IMR-90 (cell line): ENCODE measurements around the gene DCHS2. TPM values are rescaled to one million over a fixed set of nuclear protein-coding genes. Genes with fewer than 3 reads are reported as not detected.

Experiments
- ATAC-seq: fragments of 200-7000 bp; cut with Tn5 transposase; 2 replicates; pipeline ENCODE4 v1.9.1; 2020; ENCODE audit warnings: low read depth, mild to moderate bottlenecking, moderate library complexity
- BruUV-seq: library from RNA; stranded (reverse); fragments of 400-500 nt; replicated peaks from 2 replicates; lab custom pipeline; 2021; lab: Mats Ljungman, UMichigan
- CTCF ChIA-PET: fragments of 300-600 bp; formaldehyde crosslinking; extraction: SDS; loops from one replicate; lab custom pipeline; 2021; ENCODE audit warnings: antibody characterized with exemption; lab: Yijun Ruan, JAX
- POLR2A ChIA-PET: fragments of 300-600 bp; sonication (Branson Sonifier 250); formaldehyde crosslinking; loops from one replicate; lab custom pipeline; 2022; ENCODE audit warnings: antibody characterized with exemption; ENCODE audit not compliant: unreplicated experiment; lab: Charles Lee
- DNase-seq: peaks from one replicate; pipeline ENCODE4 v3.0.0; 2013
- H2AFZ ChIP-seq: replicated peaks from 2 replicates; pipeline ENCODE3; 2013; ENCODE audit warnings: low read length, mild to moderate bottlenecking; ENCODE audit not compliant: poor library complexity
- H2AK5ac ChIP-seq: 2 replicates; pipeline ENCODE4 v1.6.1; 2013; ENCODE audit warnings: low read depth, low read length, inconsistent platforms
- H2AK9ac ChIP-seq: replicated peaks from 2 replicates; pipeline ENCODE3; 2013; ENCODE audit warnings: mild to moderate bottlenecking, low read depth, low read length, moderate library complexity; ENCODE audit not compliant: poor library complexity
- H2BK120ac ChIP-seq: 2 replicates; pipeline ENCODE4 v1.6.1; 2013; ENCODE audit warnings: low read depth, low read length, inconsistent platforms
- H2BK15ac ChIP-seq: 3 replicates; pipeline ENCODE4 v1.6.1; 2013; ENCODE audit warnings: low read depth, low read length, inconsistent platforms
- H2BK20ac ChIP-seq: 2 replicates; pipeline ENCODE4 v1.6.1; 2013; ENCODE audit warnings: low read depth, mild to moderate bottlenecking, inconsistent platforms, low read length, moderate library complexity
- H2BK5ac ChIP-seq: 2 replicates; pipeline ENCODE4 v1.6.1; 2013; ENCODE audit warnings: mild to moderate bottlenecking, low read depth, low read length, inconsistent platforms; ENCODE audit not compliant: poor library complexity, severe bottlenecking
- H3K14ac ChIP-seq: replicated peaks from 2 replicates; pipeline ENCODE4 v1.6.1; 2013; ENCODE audit warnings: low read depth, low read length, inconsistent platforms
- H3K18ac ChIP-seq: 2 replicates; pipeline ENCODE4 v1.6.1; 2013; ENCODE audit warnings: low read depth, low read length, control low read depth
- H3K23ac ChIP-seq: 2 replicates; pipeline ENCODE4 v1.6.1; 2013; ENCODE audit warnings: low read depth, low read length, inconsistent platforms
- H3K27ac ChIP-seq: 2 replicates; pipeline ENCODE4 v1.5.1; 2013; ENCODE audit warnings: mild to moderate bottlenecking, control low read depth, low read length; ENCODE audit not compliant: insufficient read depth
- H3K27me3 ChIP-seq: 2 replicates; pipeline ENCODE4 v1.6.1; 2013; ENCODE audit warnings: low read length; ENCODE audit not compliant: control insufficient read depth, insufficient read depth
- H3K36me3 ChIP-seq: 2 replicates; pipeline ENCODE4 v1.6.1; 2013; ENCODE audit warnings: low read length, mixed read lengths; ENCODE audit not compliant: control insufficient read depth, insufficient read depth
- H3K4ac ChIP-seq: 2 replicates; pipeline ENCODE4 v1.6.1; 2013; ENCODE audit warnings: low read depth, low read length, inconsistent platforms
- H3K4me1 ChIP-seq: 2 replicates; pipeline ENCODE4 v1.6.1; 2013; ENCODE audit warnings: low read length, mixed read lengths; ENCODE audit not compliant: control insufficient read depth, insufficient read depth
- H3K4me2 ChIP-seq: 2 replicates; pipeline ENCODE4 v1.6.1; 2013; ENCODE audit warnings: low read depth, mild to moderate bottlenecking, control low read depth, low read length, moderate library complexity
- H3K4me3 ChIP-seq: 2 replicates; pipeline ENCODE4 v1.5.1; 2013; ENCODE audit warnings: low read depth, mild to moderate bottlenecking, control low read depth, low read length, moderate library complexity; ENCODE audit not compliant: insufficient read depth
- H3K56ac ChIP-seq: 2 replicates; pipeline ENCODE4 v1.6.1; 2013; ENCODE audit warnings: low read length, inconsistent platforms; ENCODE audit not compliant: insufficient read depth; ENCODE audit errors: extremely low read depth
- H3K79me1 ChIP-seq, 2 experiments: 2 replicates each; pipeline ENCODE4 v1.6.1; 2013; ENCODE audit warnings: low read length in 2 of 2, inconsistent platforms in 1 of 2, low read depth in 1 of 2
- H3K9ac ChIP-seq: 2 replicates; pipeline ENCODE4 v1.6.1; 2013; ENCODE audit warnings: low read depth, low read length, control low read depth
- H3K9me1 ChIP-seq: 2 replicates; pipeline ENCODE4 v1.6.1; 2013; ENCODE audit warnings: low read length, inconsistent platforms; ENCODE audit not compliant: insufficient read depth
- H3K9me3 ChIP-seq: 2 replicates; pipeline ENCODE4 v1.6.1; 2013; ENCODE audit warnings: low read length; ENCODE audit not compliant: control insufficient read depth, insufficient read depth
- H4K20me1 ChIP-seq: 2 replicates; pipeline ENCODE4 v1.6.1; 2013; ENCODE audit warnings: low read length, inconsistent platforms; ENCODE audit not compliant: insufficient read depth
- H4K5ac ChIP-seq: 2 replicates; pipeline ENCODE4 v1.6.1; 2013; ENCODE audit warnings: mild to moderate bottlenecking, low read depth, low read length, control low read depth
- H4K8ac ChIP-seq, 2 experiments: 2 replicates each; pipeline ENCODE4 v1.6.1; 2013; ENCODE audit warnings: low read depth in 2 of 2, low read length in 2 of 2, control low read depth in 1 of 2, inconsistent platforms in 1 of 2
- H4K91ac ChIP-seq: 2 replicates; pipeline ENCODE4 v1.6.1; 2013; ENCODE audit warnings: low read depth, low read length, inconsistent platforms; ENCODE audit not compliant: insufficient read depth
- BHLHE40 ChIP-seq: fragments of 150-350 bp; IDR thresholded peaks from 2 replicates; pipeline ENCODE4 v1.6.1; 2016; ENCODE audit warnings: mild to moderate bottlenecking, low read depth, low read length
- CEBPB ChIP-seq: IDR thresholded peaks from 2 replicates; pipeline ENCODE4 v1.6.1; 2012; ENCODE audit warnings: low read depth, low read length, improper control_type of control experiment
- FOS ChIP-seq: fragments of 150-350 bp; IDR thresholded peaks from 2 replicates; pipeline ENCODE4 v1.6.1; 2016; ENCODE audit warnings: low read depth, low read length
- MXI1 ChIP-seq: IDR thresholded peaks from 2 replicates; pipeline ENCODE4 v1.6.1; 2012; ENCODE audit warnings: low read depth, mild to moderate bottlenecking, low read length, moderate library complexity, borderline replicate concordance
- POLR2A ChIP-seq: IDR thresholded peaks from 2 replicates; pipeline ENCODE4 v1.6.1; 2012; ENCODE audit warnings: mild to moderate bottlenecking, low read depth, low read length
- RAD21 ChIP-seq: IDR thresholded peaks from 2 replicates; pipeline ENCODE4 v1.6.1; 2012; ENCODE audit warnings: low read length, improper control_type of control experiment
- WGBS, 2 experiments: methylation state at CpG; one replicate each; pipeline versions ENCODE4 v1.1.5 to v1.1.7; 2013; ENCODE audit warnings: missing lambda C conversion rate in 2 of 2; ENCODE audit not compliant: insufficient read length in 1 of 2; ENCODE audit errors: extremely low coverage in 2 of 2; 5-methylcytosine and 5-hydroxymethylcytosine counted together
- dilution Hi-C: fragments of 300-500 bp; cut with HindIII; formaldehyde crosslinking; loops from one replicate; pipeline ENCODE4 v1.14.3; 2018; ENCODE audit warnings: low sequenced_read_pairs; ENCODE audit not compliant: unreplicated experiment
- in situ Hi-C: fragments of 300-500 bp; cut with MboI; formaldehyde crosslinking; loops from 3 replicates; pipeline ENCODE4 v1.14.3; 2019; ENCODE audit warnings: low sequenced_read_pairs, inconsistent platforms, mixed read lengths
- intact Hi-C: fragments of 100-400 bp; cut with micrococcal nuclease; formaldehyde crosslinking; loops from 2 replicates; pipeline ENCODE4 v1.10.0; 2022
- polyA plus RNA-seq, 3 experiments: library from polyadenylated mRNA; depleted of rRNA; stranded (reverse); fragments of >200 nt; gene quantifications; 2 replicates each; pipeline ENCODE4 v1.2.3, GENCODE V29; 2012; ENCODE audit warnings: low replicate concordance in 1 of 3
- total RNA-seq: library from RNA; depleted of rRNA; stranded (reverse); fragments of >200 nt; gene quantifications from 2 replicates; pipeline ENCODE4 v1.2.3, GENCODE V29; 2012
- TF ChIP-seq, protein P1 (sequence below): fragments of 150-350 bp; IDR thresholded peaks from 2 replicates; pipeline ENCODE4 v1.6.1; 2016; ENCODE audit warnings: low read depth, mild to moderate bottlenecking, low read length, moderate library complexity, borderline replicate concordance
- TF ChIP-seq, protein P2 (sequence below): conservative IDR thresholded peaks from 2 replicates; pipeline ENCODE4 v1.5.1; 2012; ENCODE audit warnings: mild to moderate bottlenecking, low read depth, low read length, improper control_type of control experiment
- TF ChIP-seq, protein P3 (sequence below): fragments of 150-350 bp; IDR thresholded peaks from 2 replicates; pipeline ENCODE4 v1.6.1; 2017; ENCODE audit warnings: mild to moderate bottlenecking, antibody characterized with exemption, low read length, low read depth

Gene DCHS2
- total and polyA plus RNA-seq, 2 of the 4 experiments (the other 2 are of a cell fraction): not detected

DNA sequence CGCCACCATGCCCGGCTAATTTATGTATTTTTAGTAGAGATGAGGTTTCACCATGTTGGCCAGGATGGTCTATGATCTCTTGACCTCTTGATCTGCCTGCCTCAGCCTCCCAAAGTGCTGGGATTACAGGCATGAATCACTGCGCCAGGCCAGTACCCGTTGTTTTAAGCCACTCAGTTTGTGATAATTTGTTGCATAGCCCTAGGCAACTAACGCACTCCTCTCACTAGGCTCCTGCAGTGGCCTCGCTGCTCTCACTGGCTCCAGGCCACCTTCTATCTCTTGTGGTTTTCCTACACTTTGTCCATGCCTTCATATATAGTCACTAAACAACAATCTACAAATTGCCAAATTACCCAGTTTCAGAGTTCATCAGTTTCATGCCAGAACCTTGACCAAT lies 58.1 kb downstream of the DCHS2 start:
- H3K9me1 ChIP-seq: no peaks in the 10 kb centered on the region
- ATAC-seq (no peak), DNase-seq (no peak)
- no peak overlapping the region for H2BK5ac ChIP-seq
- H2AK5ac ChIP-seq: no peak overlapping the region
- dilution Hi-C loops (no loop called here), intact Hi-C loops (no loop called here), in situ Hi-C loops (no loop called here)
- no peak overlapping the region for H4K5ac ChIP-seq
- ChIA-PET CTCF (no interaction called here), POLR2A (no interaction called here)
- no peak overlapping the region for H4K8ac ChIP-seq
- no peaks in the 10 kb centered on the region for H3K79me1 ChIP-seq
- no peak overlapping the region for H2BK120ac ChIP-seq
- no peak overlapping the region for H3K18ac ChIP-seq
- TF ChIP-seq, protein P1, sequence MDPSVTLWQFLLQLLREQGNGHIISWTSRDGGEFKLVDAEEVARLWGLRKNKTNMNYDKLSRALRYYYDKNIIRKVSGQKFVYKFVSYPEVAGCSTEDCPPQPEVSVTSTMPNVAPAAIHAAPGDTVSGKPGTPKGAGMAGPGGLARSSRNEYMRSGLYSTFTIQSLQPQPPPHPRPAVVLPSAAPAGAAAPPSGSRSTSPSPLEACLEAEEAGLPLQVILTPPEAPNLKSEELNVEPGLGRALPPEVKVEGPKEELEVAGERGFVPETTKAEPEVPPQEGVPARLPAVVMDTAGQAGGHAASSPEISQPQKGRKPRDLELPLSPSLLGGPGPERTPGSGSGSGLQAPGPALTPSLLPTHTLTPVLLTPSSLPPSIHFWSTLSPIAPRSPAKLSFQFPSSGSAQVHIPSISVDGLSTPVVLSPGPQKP: no peak
- TF ChIP-seq, protein P2, sequence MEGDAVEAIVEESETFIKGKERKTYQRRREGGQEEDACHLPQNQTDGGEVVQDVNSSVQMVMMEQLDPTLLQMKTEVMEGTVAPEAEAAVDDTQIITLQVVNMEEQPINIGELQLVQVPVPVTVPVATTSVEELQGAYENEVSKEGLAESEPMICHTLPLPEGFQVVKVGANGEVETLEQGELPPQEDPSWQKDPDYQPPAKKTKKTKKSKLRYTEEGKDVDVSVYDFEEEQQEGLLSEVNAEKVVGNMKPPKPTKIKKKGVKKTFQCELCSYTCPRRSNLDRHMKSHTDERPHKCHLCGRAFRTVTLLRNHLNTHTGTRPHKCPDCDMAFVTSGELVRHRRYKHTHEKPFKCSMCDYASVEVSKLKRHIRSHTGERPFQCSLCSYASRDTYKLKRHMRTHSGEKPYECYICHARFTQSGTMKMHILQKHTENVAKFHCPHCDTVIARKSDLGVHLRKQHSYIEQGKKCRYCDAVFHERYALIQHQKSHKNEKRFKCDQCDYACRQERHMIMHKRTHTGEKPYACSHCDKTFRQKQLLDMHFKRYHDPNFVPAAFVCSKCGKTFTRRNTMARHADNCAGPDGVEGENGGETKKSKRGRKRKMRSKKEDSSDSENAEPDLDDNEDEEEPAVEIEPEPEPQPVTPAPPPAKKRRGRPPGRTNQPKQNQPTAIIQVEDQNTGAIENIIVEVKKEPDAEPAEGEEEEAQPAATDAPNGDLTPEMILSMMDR: no peak
- no peak for TF ChIP-seq FOS
- no peak for TF ChIP-seq CEBPB
- TF ChIP-seq, protein P3, sequence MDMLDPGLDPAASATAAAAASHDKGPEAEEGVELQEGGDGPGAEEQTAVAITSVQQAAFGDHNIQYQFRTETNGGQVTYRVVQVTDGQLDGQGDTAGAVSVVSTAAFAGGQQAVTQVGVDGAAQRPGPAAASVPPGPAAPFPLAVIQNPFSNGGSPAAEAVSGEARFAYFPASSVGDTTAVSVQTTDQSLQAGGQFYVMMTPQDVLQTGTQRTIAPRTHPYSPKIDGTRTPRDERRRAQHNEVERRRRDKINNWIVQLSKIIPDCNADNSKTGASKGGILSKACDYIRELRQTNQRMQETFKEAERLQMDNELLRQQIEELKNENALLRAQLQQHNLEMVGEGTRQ: no peak
- TF ChIP-seq MXI1: no peak
- no peak for TF ChIP-seq POLR2A
- TF ChIP-seq BHLHE40: no peak
- no peak for TF ChIP-seq RAD21
- no peak overlapping the region for H2AFZ ChIP-seq
- no peaks in the 10 kb centered on the region for H3K36me3 ChIP-seq
- H3K23ac ChIP-seq: no peak overlapping the region
- no peak overlapping the region for H2AK9ac ChIP-seq
- H2BK20ac ChIP-seq: no peak overlapping the region
- H4K91ac ChIP-seq: no peak overlapping the region
- H3K27me3 ChIP-seq: no peaks in the 10 kb centered on the region
- H4K20me1 ChIP-seq: no peaks in the 10 kb centered on the region
- no peaks in the 10 kb centered on the region for H3K4me1 ChIP-seq
- H3K4me3 ChIP-seq: no peak overlapping the region
- H3K4ac ChIP-seq: no peak overlapping the region
- WGBS, 2 experiments: 52% methylated on average over 4 of the region's 6 CpGs; no CpG with 5 or more reads in 1 of the 2 experiments
- no peak overlapping the region for H3K56ac ChIP-seq
- no peak overlapping the region for H2BK15ac ChIP-seq
- H3K9ac ChIP-seq: no peak overlapping the region
- no peak overlapping the region for H3K27ac ChIP-seq
- H3K4me2 ChIP-seq: no peak overlapping the region
- no TSS peak for BruUV-seq
- no peak overlapping the region for H3K14ac ChIP-seq
- H3K9me3 ChIP-seq: no peaks in the 10 kb centered on the region
